ENCODE results near the gene SPRR5.

SPRR5 gene

GRCh38 chr1:152906023-152906565, 40.9 kb upstream of the SPRR5 start:
- no peak overlapping the region for H3K4me3 ChIP-seq (ENCODE audit: control insufficient read depth, low read depth, low read length)
- peak; percentile 78 for DNase-seq (ENCODE audit: low read depth)
- TF ChIP-seq, protein P1, sequence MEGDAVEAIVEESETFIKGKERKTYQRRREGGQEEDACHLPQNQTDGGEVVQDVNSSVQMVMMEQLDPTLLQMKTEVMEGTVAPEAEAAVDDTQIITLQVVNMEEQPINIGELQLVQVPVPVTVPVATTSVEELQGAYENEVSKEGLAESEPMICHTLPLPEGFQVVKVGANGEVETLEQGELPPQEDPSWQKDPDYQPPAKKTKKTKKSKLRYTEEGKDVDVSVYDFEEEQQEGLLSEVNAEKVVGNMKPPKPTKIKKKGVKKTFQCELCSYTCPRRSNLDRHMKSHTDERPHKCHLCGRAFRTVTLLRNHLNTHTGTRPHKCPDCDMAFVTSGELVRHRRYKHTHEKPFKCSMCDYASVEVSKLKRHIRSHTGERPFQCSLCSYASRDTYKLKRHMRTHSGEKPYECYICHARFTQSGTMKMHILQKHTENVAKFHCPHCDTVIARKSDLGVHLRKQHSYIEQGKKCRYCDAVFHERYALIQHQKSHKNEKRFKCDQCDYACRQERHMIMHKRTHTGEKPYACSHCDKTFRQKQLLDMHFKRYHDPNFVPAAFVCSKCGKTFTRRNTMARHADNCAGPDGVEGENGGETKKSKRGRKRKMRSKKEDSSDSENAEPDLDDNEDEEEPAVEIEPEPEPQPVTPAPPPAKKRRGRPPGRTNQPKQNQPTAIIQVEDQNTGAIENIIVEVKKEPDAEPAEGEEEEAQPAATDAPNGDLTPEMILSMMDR (conservative IDR thresholded peaks at IDR 0.05; ENCODE audit: control insufficient read depth, insufficient read depth, low read depth, low read length): no peak

- TF ChIP-seq, protein P1 (conservative IDR thresholded peaks at IDR 0.05; ENCODE audit: control insufficient read depth, insufficient read depth, low read depth, low read length): no peak
- no peak for DNase-seq (ENCODE audit: low read depth)
- H3K4me3 ChIP-seq (ENCODE audit: control insufficient read depth, low read depth, low read length): no peak within 1 kb of the TSS
These were observed 39.1 kb upstream of the SPRR5 start, which contains the start of gene IVL for GRCh38 chr1:152907686-152908601. Gene IVL (plus strand): TSS chr1:152908546. CDS start chr1:152909798, 1,252 bp downstream.

GRCh38 chr1:152909206-152909605, 37.8 kb upstream of the SPRR5 start:
- no peak overlapping the region for H3K4me3 ChIP-seq (ENCODE audit: control insufficient read depth, low read depth, low read length)
- no peak for DNase-seq (ENCODE audit: low read depth)
- TF ChIP-seq, protein P1 (conservative IDR thresholded peaks at IDR 0.05; ENCODE audit: control insufficient read depth, insufficient read depth, low read depth, low read length): no peak

- TF ChIP-seq, protein P1 (conservative IDR thresholded peaks at IDR 0.05; ENCODE audit: control insufficient read depth, insufficient read depth, low read depth, low read length): no peak
- no peak for DNase-seq (ENCODE audit: low read depth)
- H3K4me3 ChIP-seq (ENCODE audit: control insufficient read depth, low read depth, low read length): no peak overlapping the region
These were observed 34.5 kb upstream of the SPRR5 start for GRCh38 chr1:152912471-152912870.

DNA sequence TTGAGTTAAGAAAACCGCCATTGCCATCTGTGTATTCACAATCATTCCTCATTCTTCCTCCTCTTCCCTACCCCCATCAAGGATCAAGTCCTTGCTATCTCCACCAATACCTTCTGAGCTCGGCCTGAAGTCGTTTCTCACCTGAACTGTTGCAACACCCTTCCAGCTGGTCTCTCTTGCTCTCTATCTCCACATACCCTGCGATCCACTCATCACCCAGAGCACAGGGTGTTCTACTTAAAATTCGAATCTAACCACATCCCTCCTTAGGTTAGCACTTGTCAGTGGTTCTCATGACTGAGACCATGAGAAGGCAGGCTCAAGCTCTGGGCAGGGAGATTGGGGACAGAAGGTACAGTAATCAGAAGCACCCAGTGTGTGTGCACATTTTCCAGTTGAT, 34.1 kb upstream of the SPRR5 start:
- TF ChIP-seq, protein P1 (conservative IDR thresholded peaks at IDR 0.05; ENCODE audit: control insufficient read depth, insufficient read depth, low read depth, low read length): no peak
- no peak for DNase-seq (ENCODE audit: low read depth)
- no peak overlapping the region for H3K4me3 ChIP-seq (ENCODE audit: control insufficient read depth, low read depth, low read length)

DNA sequence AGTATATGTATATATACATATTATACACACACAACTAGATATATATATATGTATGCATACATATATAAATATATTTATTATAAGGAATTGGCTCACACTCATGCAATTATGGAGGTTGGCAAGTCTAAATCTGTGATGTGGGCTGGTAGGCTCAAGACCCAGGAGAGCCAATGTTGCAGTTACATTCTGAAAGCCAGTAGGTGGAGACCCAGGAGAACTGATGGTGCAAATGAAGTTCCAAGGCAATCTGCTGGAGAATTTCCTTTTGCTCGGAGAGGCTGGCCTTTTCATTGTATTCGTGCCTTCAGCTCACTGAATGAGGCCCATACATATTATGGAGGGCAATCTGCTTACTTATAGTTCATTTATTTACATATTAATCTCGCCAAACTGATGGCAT, 29.2 kb upstream of the SPRR5 start:
- DNase-seq (ENCODE audit: low read depth): peak; percentile 7
- no peak overlapping the region for H3K4me3 ChIP-seq (ENCODE audit: control insufficient read depth, low read depth, low read length)
- TF ChIP-seq, protein P1 (conservative IDR thresholded peaks at IDR 0.05; ENCODE audit: control insufficient read depth, insufficient read depth, low read depth, low read length): peak; percentile 22
